Endothelial cell of umbilical vein (primary cell): ENCODE data around the gene PSENEN. TPM values are rescaled to one million over a fixed set of nuclear protein-coding genes. Genes with fewer than 3 reads are reported as not detected.

Experiments
- BruUV-seq: library from RNA; stranded (reverse); fragments of 400-500 nt; replicated peaks from 2 replicates; lab custom pipeline; 2021; lab: Mats Ljungman, UMichigan
- CTCF ChIA-PET: fragments of 300-600, 350-600 bp; sonication (Branson Sonifier 250); formaldehyde crosslinking; loops from one replicate; lab custom pipeline; 2021; ENCODE audit warnings: antibody characterized with exemption, inconsistent platforms; lab: Charles Lee
- POLR2A ChIA-PET: fragments of 300-600, 350-600 bp; sonication (Branson Sonifier 250); formaldehyde crosslinking; loops from one replicate; lab custom pipeline; 2021; ENCODE audit warnings: antibody characterized with exemption, inconsistent platforms; lab: Charles Lee
- DNase-seq: peaks from one replicate; pipeline ENCODE4 v3.0.0-alpha.2; 2011; ENCODE audit warnings: low read depth, low spot score
- FAIRE-seq: peaks from 2 replicates; lab custom pipeline; 2011; peaks lifted over from hg19 to GRCh38; lab: Jason Lieb, UNC
- H2AFZ ChIP-seq: 2 replicates; pipeline ENCODE4 v1.6.0; 2012; ENCODE audit warnings: low read depth, low read length, control low read depth, inconsistent platforms
- H3K27ac ChIP-seq: 2 replicates; pipeline ENCODE4 v1.5.1; 2011; ENCODE audit warnings: low read depth, mild to moderate bottlenecking, control low read depth, low read length, moderate library complexity; ENCODE audit not compliant: insufficient read depth
- H3K27me3 ChIP-seq, 2 experiments: 2 replicates each; pipeline versions ENCODE4 v1.6.0 to v1.6.1; 2011; ENCODE audit warnings: low read length in 2 of 2, mixed read lengths in 1 of 2; ENCODE audit not compliant: control insufficient read depth in 2 of 2, insufficient read depth in 2 of 2
- H3K36me3 ChIP-seq, 2 experiments: 2 replicates in 1 of 2; 3 replicates in 1 of 2; pipeline ENCODE4 v1.5.1; 2011; ENCODE audit warnings: low read length in 2 of 2, mild to moderate bottlenecking in 1 of 2, moderate library complexity in 1 of 2; ENCODE audit not compliant: control insufficient read depth in 2 of 2, insufficient read depth in 2 of 2; ENCODE audit errors: extremely low read depth in 1 of 2
- H3K4me1 ChIP-seq: 3 replicates; pipeline ENCODE4 v1.5.1; 2011; ENCODE audit warnings: mild to moderate bottlenecking, low read length; ENCODE audit not compliant: control insufficient read depth, insufficient read depth; ENCODE audit errors: extremely low read depth
- H3K4me2 ChIP-seq: 2 replicates; pipeline ENCODE4 v1.6.1; 2011; ENCODE audit warnings: low read length, control low read depth, mixed read lengths; ENCODE audit not compliant: insufficient read depth
- H3K4me3 ChIP-seq, 3 experiments: fragments of 200-600 bp in 1 of 3; sonication (generic), shearing (Covaris generic) in 1 of 3; replicated peaks in 1 of 3; 2 replicates each; pipeline ENCODE4 v1.5.1; 2011 to 2016; ENCODE audit warnings: control low read depth in 3 of 3, low read length in 3 of 3, mild to moderate bottlenecking in 2 of 3, inconsistent platforms in 1 of 3, low read depth in 1 of 3, moderate library complexity in 1 of 3; ENCODE audit not compliant: insufficient read depth in 1 of 3
- H3K79me2 ChIP-seq: 2 replicates; pipeline ENCODE4 v1.6.0; 2012; ENCODE audit warnings: low read length, inconsistent platforms; ENCODE audit not compliant: control insufficient read depth, insufficient read depth
- H3K9ac ChIP-seq: replicated peaks from 2 replicates; pipeline ENCODE3; 2011; ENCODE audit warnings: low read length, control low read depth; ENCODE audit not compliant: insufficient read depth; ENCODE audit errors: extremely low read depth
- H3K9me1 ChIP-seq: replicated peaks from 3 replicates; pipeline ENCODE4 v1.6.0; 2011; ENCODE audit warnings: mild to moderate bottlenecking, low read length; ENCODE audit not compliant: control insufficient read depth, insufficient read depth; ENCODE audit errors: extremely low read depth
- H3K9me3 ChIP-seq: replicated peaks from 2 replicates; pipeline ENCODE4 v1.5.1; 2012; ENCODE audit warnings: low read length, inconsistent platforms; ENCODE audit not compliant: control insufficient read depth, insufficient read depth
- H4K20me1 ChIP-seq: replicated peaks from 2 replicates; pipeline ENCODE3; 2011; ENCODE audit warnings: mild to moderate bottlenecking, low read length; ENCODE audit not compliant: control insufficient read depth, insufficient read depth; ENCODE audit errors: extremely low read depth
- FOS ChIP-seq: IDR thresholded peaks from 2 replicates; pipeline ENCODE4 v1.6.1; 2011; ENCODE audit warnings: mild to moderate bottlenecking, low read length, moderate library complexity, borderline replicate concordance; ENCODE audit not compliant: insufficient read depth
- JUN ChIP-seq: IDR thresholded peaks from 2 replicates; pipeline ENCODE4 v1.6.1; 2011; ENCODE audit warnings: borderline replicate concordance, low read depth; ENCODE audit not compliant: insufficient read length, insufficient read depth
- dilution Hi-C: fragments of 300-500 bp; cut with MboI; formaldehyde crosslinking; loops from one replicate; pipeline ENCODE4 v1.15.0; 2019; ENCODE audit warnings: low sequenced_read_pairs; ENCODE audit not compliant: extremely low pct_ligation_motif_present
- intact Hi-C: fragments of 100-400 bp; cut with micrococcal nuclease; formaldehyde crosslinking; loops from one replicate; pipeline ENCODE4 v1.10.0; 2022
- polyA plus RNA-seq, 4 experiments: library from polyadenylated mRNA; depleted of rRNA in 3 of 4; stranded (reverse) in 3 of 4; unstranded in 1 of 4; fragments of >200 nt; gene quantifications; 2 replicates each; pipeline versions ENCODE4 v1.2.1 to v1.2.3, GENCODE V29; 2011 to 2012; ENCODE audit warnings: missing spikeins in 1 of 4
- total RNA-seq: library from RNA; stranded (reverse); gene quantifications from 2 replicates; pipeline ENCODE4 v1.2.3, GENCODE V29; 2021
- TF ChIP-seq, protein P1 (sequence below), 2 donors: IDR thresholded peaks; 1 replicate in 1 of 2; 2 replicates in 1 of 2; pipeline ENCODE4 v1.5.1; 2011; ENCODE audit warnings: low read length in 2 of 2, mild to moderate bottlenecking in 2 of 2, moderate library complexity in 2 of 2, control low read depth in 1 of 2, inconsistent platforms in 1 of 2, low read depth in 1 of 2; ENCODE audit not compliant: insufficient read depth in 1 of 2; ENCODE audit errors: extremely low read depth in 1 of 2

PSENEN gene
- total and polyA plus RNA-seq, 2 donors (not counting 3 experiments of a cell fraction or from before 2014, with no cell fraction given): 60.0 to 70.1 TPM

DNA sequence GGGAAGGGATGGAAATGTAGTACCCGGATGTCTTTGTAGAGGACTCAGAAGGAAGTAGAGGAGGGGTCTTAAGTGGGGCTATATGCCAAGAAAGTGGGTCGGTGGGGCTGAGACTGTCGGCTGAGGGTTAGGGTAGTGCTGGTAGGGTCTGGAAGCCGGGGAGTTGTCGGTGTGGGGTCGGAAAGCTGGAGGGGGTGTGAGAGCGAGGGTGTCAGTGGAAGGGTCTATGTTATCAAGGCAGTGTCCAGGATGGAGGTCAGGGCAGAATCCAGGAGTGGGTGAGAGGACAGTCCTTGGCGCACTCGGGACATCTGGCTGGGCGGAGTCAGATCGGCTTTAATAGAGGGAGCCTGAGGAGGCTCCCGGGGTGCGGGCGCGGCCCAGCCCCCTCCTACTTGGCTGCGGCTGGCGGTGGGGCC lies 9.7 kb downstream of the PSENEN start:
- Histone ChIP-seq H3K79me2 (peaks cover 16% of the 10 kb centered on the region), H3K9me1 (no peaks in the 10 kb centered on the region), H3K27me3 (no peaks in the 10 kb centered on the region), H3K4me1 (peaks cover 22% of the 10 kb centered on the region), H3K27ac (no peak overlapping the region), H4K20me1 (no peaks in the 10 kb centered on the region), H2AFZ (no peak overlapping the region), H3K9me3 (no peaks in the 10 kb centered on the region), H3K4me3 (no peak overlapping the region), H3K9ac (no peak overlapping the region), H3K4me2 (no peak overlapping the region), H3K36me3 (peaks cover 0 to 13% of the 10 kb centered on the region in 2 experiments)
- FAIRE-seq (no peak), DNase-seq (no peak)
- CTCF ChIA-PET: no interaction called here
- POLR2A ChIA-PET: no interaction called here
- intact Hi-C loops (loop anchor here (5.0 kb wide), 1 partner anchor 108 kb away; the partner anchor contains the start of gene COX6B1), dilution Hi-C loops (no loop called here)
- TF ChIP-seq, protein P1, sequence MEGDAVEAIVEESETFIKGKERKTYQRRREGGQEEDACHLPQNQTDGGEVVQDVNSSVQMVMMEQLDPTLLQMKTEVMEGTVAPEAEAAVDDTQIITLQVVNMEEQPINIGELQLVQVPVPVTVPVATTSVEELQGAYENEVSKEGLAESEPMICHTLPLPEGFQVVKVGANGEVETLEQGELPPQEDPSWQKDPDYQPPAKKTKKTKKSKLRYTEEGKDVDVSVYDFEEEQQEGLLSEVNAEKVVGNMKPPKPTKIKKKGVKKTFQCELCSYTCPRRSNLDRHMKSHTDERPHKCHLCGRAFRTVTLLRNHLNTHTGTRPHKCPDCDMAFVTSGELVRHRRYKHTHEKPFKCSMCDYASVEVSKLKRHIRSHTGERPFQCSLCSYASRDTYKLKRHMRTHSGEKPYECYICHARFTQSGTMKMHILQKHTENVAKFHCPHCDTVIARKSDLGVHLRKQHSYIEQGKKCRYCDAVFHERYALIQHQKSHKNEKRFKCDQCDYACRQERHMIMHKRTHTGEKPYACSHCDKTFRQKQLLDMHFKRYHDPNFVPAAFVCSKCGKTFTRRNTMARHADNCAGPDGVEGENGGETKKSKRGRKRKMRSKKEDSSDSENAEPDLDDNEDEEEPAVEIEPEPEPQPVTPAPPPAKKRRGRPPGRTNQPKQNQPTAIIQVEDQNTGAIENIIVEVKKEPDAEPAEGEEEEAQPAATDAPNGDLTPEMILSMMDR (IDR thresholded peaks at IDR 0.05; ENCODE audit: extremely low read depth in 1 of 2, insufficient read depth in 1 of 2, low read depth in 1 of 2, low read length in 2 of 2): no peak
- TF ChIP-seq JUN (no peak), FOS (no peak)
- no TSS peak for BruUV-seq
